A549 (cell line): ENCODE data around the gene GLCE. TPM values are rescaled to one million over a fixed set of nuclear protein-coding genes. Genes with fewer than 3 reads are reported as not detected.

ENCODE experiments used
- polyA plus RNA-seq, 4 experiments: library from polyadenylated mRNA; depleted of rRNA in 3 of 4; stranded (reverse); fragments of >200 nt; fragmentation: RNase III in 1 of 4; extraction: RNeasy Plus Mini Kit Qiagen cat#74134 plus additional on column Dnase treatment in 1 of 4; gene quantifications; 2 replicates in 3 of 4; 3 replicates in 1 of 4; pipeline ENCODE4 v1.2.3, GENCODE V29; 2011 to 2017

GLCE gene
- polyA plus RNA-seq, 2 of the 4 experiments (the other 2 are of a cell fraction) = 19.6 to 41.8 TPM

Other genes starting within 250 kb of the GLCE start
- not detected in 2 replicates for gene SPESP1, start 230.1 kb upstream of the GLCE start, polyA plus RNA-seq (2011; rRNA removed)
- gene SPESP1, start 230.1 kb upstream of the GLCE start, polyA plus RNA-seq (2017; fragmentation: RNase III; extraction: RNeasy Plus Mini Kit Qiagen cat#74134 plus additional on column Dnase treatment) = not detected in 3 replicates
- gene NOX5, start 145.9 kb upstream of the GLCE start, polyA plus RNA-seq (2011; rRNA removed) = 0.13 and 0.22 TPM in 2 replicates
- 0.17 to 0.25 TPM (median 0.19 TPM) in 3 replicates for gene NOX5, start 145.9 kb upstream of the GLCE start, polyA plus RNA-seq (2017; fragmentation: RNase III; extraction: RNeasy Plus Mini Kit Qiagen cat#74134 plus additional on column Dnase treatment)
- 114 and 158 TPM in 2 replicates for gene PAQR5, start 138.3 kb downstream of the GLCE start, polyA plus RNA-seq (2011; rRNA removed)
- gene PAQR5, start 138.3 kb downstream of the GLCE start, polyA plus RNA-seq (2017; fragmentation: RNase III; extraction: RNeasy Plus Mini Kit Qiagen cat#74134 plus additional on column Dnase treatment) = 83.8 to 104 TPM (median 90.7 TPM) in 3 replicates